ENCODE data around the gene ALG2. TPM values are rescaled to one million over a fixed set of nuclear protein-coding genes. Genes with fewer than 3 reads are reported as not detected.

Gene ALG2
- total and polyA plus RNA-seq, 2 experiments from 2014 or later = 31.5 to 39.7 TPM

DNA sequence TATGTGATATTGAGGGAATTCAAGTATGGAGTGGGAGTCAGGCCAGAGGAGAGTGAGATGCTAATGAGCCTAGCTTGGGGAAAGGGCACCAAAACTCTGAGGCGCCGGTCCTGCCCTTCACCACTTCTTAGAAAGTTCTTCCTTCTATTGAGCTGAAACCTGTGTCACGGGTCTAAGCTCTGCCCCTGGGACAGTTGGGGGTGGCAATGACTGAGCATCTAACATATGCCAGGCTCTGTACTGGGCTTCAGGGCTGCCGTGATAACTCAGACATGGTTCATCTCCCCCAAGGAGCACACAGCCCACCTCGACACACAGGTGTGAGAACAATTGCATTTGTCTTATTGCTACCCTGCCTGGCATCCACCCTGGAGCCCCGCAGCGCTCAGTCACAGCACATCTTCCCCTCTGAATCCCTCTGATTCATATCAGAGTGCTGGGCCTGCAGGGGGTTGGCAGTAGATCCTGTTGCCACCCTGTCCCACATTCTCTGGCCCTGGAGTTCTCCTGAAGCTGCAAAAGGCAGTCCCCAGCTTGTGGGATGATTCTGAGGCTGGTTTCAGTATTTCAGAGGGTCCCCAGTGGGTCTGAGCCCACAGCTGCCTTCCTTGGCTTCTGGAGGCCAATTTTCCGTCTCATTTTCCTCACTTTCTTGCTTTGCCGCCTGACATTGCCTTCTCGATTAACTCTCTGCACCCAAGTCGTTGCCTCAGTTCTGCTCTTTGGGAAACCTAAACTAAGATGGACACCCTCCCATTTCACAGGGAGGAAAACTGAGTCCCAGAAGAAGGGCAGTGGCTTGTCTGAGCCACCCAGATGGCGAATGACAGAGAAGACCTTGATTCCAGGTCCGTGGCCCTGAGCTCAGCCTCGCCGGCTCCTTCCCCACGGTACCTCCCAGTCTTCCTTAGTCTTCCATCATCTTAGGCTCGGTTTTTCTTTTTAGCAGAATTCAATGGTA lies 42.5 kb downstream of the ALG2 start:
- Histone ChIP-seq H3K4me3 (no peak overlapping the region), H3F3A (replicated peaks; ENCODE audit: low read depth) (no peaks in the 10 kb centered on the region), H3K9me2 (ENCODE audit: insufficient read depth) (no peaks in the 10 kb centered on the region), H3K79me2 (replicated peaks; ENCODE audit: insufficient read depth) (no peaks in the 10 kb centered on the region), H4K20me1 (replicated peaks; ENCODE audit: insufficient read depth) (no peaks in the 10 kb centered on the region), H3K27me3 (ENCODE audit: insufficient read depth) (no peaks in the 10 kb centered on the region), H2AFZ (0 out of 2 replicates have a peak overlapping the region, but pooled peaks have one; percentile 59), H3K4me2 (no peak overlapping the region), H3K4me1 (ENCODE audit: insufficient read depth) (peaks cover 8% of the 10 kb centered on the region; the same call in 1 of the 2 replicates), H3K36me3 (ENCODE audit: insufficient read depth) (no peaks in the 10 kb centered on the region), H3K27ac (ENCODE audit: low read depth) (no peak overlapping the region)
- H3K4me1 Mint-ChIP-seq = peaks cover 16% of the 10 kb centered on the region; the same call in 2 of the 3 replicates
- TF ChIP-seq JUNB (IDR thresholded peaks at IDR 0.05; ENCODE audit: unreplicated experiment) (no peak), STAT1 (IDR thresholded peaks at IDR 0.05; ENCODE audit: unreplicated experiment) (no peak), EZH2 (IDR thresholded peaks at IDR 0.05; ENCODE audit: low read depth, unreplicated experiment) (no peak), NANOG (IDR thresholded peaks at IDR 0.05; ENCODE audit: borderline replicate concordance) (no peak), ZNF331 (CRISPR knock-in tag; IDR thresholded peaks at IDR 0.05; ENCODE audit: low read depth) (no peak), EZH2phosphoT487 (IDR thresholded peaks at IDR 0.05; ENCODE audit: unreplicated experiment) (no peak)
- TF ChIP-seq, protein P1, sequence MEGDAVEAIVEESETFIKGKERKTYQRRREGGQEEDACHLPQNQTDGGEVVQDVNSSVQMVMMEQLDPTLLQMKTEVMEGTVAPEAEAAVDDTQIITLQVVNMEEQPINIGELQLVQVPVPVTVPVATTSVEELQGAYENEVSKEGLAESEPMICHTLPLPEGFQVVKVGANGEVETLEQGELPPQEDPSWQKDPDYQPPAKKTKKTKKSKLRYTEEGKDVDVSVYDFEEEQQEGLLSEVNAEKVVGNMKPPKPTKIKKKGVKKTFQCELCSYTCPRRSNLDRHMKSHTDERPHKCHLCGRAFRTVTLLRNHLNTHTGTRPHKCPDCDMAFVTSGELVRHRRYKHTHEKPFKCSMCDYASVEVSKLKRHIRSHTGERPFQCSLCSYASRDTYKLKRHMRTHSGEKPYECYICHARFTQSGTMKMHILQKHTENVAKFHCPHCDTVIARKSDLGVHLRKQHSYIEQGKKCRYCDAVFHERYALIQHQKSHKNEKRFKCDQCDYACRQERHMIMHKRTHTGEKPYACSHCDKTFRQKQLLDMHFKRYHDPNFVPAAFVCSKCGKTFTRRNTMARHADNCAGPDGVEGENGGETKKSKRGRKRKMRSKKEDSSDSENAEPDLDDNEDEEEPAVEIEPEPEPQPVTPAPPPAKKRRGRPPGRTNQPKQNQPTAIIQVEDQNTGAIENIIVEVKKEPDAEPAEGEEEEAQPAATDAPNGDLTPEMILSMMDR (conservative IDR thresholded peaks at IDR 0.05; ENCODE audit: low read depth in 2 of 2) = no peak
- TF ChIP-seq, protein P2, sequence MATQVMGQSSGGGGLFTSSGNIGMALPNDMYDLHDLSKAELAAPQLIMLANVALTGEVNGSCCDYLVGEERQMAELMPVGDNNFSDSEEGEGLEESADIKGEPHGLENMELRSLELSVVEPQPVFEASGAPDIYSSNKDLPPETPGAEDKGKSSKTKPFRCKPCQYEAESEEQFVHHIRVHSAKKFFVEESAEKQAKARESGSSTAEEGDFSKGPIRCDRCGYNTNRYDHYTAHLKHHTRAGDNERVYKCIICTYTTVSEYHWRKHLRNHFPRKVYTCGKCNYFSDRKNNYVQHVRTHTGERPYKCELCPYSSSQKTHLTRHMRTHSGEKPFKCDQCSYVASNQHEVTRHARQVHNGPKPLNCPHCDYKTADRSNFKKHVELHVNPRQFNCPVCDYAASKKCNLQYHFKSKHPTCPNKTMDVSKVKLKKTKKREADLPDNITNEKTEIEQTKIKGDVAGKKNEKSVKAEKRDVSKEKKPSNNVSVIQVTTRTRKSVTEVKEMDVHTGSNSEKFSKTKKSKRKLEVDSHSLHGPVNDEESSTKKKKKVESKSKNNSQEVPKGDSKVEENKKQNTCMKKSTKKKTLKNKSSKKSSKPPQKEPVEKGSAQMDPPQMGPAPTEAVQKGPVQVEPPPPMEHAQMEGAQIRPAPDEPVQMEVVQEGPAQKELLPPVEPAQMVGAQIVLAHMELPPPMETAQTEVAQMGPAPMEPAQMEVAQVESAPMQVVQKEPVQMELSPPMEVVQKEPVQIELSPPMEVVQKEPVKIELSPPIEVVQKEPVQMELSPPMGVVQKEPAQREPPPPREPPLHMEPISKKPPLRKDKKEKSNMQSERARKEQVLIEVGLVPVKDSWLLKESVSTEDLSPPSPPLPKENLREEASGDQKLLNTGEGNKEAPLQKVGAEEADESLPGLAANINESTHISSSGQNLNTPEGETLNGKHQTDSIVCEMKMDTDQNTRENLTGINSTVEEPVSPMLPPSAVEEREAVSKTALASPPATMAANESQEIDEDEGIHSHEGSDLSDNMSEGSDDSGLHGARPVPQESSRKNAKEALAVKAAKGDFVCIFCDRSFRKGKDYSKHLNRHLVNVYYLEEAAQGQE (IDR thresholded peaks at IDR 0.05; ENCODE audit: unreplicated experiment) = no peak
- TF ChIP-seq, protein P3, sequence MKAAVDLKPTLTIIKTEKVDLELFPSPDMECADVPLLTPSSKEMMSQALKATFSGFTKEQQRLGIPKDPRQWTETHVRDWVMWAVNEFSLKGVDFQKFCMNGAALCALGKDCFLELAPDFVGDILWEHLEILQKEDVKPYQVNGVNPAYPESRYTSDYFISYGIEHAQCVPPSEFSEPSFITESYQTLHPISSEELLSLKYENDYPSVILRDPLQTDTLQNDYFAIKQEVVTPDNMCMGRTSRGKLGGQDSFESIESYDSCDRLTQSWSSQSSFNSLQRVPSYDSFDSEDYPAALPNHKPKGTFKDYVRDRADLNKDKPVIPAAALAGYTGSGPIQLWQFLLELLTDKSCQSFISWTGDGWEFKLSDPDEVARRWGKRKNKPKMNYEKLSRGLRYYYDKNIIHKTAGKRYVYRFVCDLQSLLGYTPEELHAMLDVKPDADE (IDR thresholded peaks at IDR 0.05) = no peak
- H3K9me3 Mint-ChIP-seq = no peaks in the 10 kb centered on the region
- H3K4me3 Mint-ChIP-seq = no peak overlapping the region
- DNase-seq (ENCODE audit: low spot score) (no peak), ATAC-seq (no peak)
- no peaks in the 10 kb centered on the region for H3K36me3 Mint-ChIP-seq (ENCODE audit: low read depth)
- no peak overlapping the region for H3K27ac Mint-ChIP-seq
- no peaks in the 10 kb centered on the region for H3K27me3 Mint-ChIP-seq (ENCODE audit: insufficient read depth, low read depth, poor library complexity)
